NB4 (cell line): ENCODE results near the gene GPRC6A.
"Not testable (repeated sequence)": the region's sequence is repeated elsewhere in the genome, so short reads cannot be mapped to it uniquely, and the experiment has no call there.

Experiments
- DNase-seq: peaks from one replicate; pipeline ENCODE4 v3.0.0; 2010; ENCODE audit warnings: low read depth
- H3K4me3 ChIP-seq: one replicate; pipeline ENCODE4 v1.5.1; 2011; ENCODE audit warnings: mild to moderate bottlenecking, low read depth, low read length, moderate library complexity
- CTCF ChIP-seq: IDR thresholded peaks from one replicate; pipeline ENCODE4 v1.5.1; 2012; ENCODE audit warnings: low read depth, low read length
- MAX ChIP-seq: IDR thresholded peaks from 2 replicates; pipeline ENCODE4 v1.6.1; 2011; ENCODE audit warnings: low read depth, low read length
- MYC ChIP-seq: IDR thresholded peaks from 2 replicates; pipeline ENCODE4 v1.6.1; 2011; ENCODE audit warnings: low read depth, low read length
- POLR2A ChIP-seq: IDR thresholded peaks from 2 replicates; pipeline ENCODE4 v1.6.1; 2011; ENCODE audit warnings: mild to moderate bottlenecking; ENCODE audit not compliant: insufficient read length; ENCODE audit errors: extremely low read depth

GPRC6A gene

GRCh38 chr6:116836606-116837342, 7.9 kb upstream of the GPRC6A start:
- TF ChIP-seq POLR2A (no peak), CTCF (no peak), MAX (no peak), MYC (no peak)
- no peak for DNase-seq
- no peak overlapping the region for H3K4me3 ChIP-seq

- H3K4me3 ChIP-seq, DNase-seq: not testable (repeated sequence)
These were observed 5.6 kb upstream of the GPRC6A start for GRCh38 chr6:116834526-116834925.

GRCh38 chr6:116827561-116828240, 1.2 kb downstream of the GPRC6A start:
- TF ChIP-seq CTCF (no peak), MAX (no peak), POLR2A (no peak), MYC (no peak)
- no peak overlapping the region for H3K4me3 ChIP-seq
- DNase-seq: no peak

- not testable (repeated sequence) for H3K4me3 ChIP-seq, DNase-seq
These were observed 12.5 kb downstream of the GPRC6A start for GRCh38 chr6:116816336-116816735.

- H3K4me3 ChIP-seq: no peak overlapping the region
- TF ChIP-seq CTCF (no peak), POLR2A (no peak), MAX (no peak), MYC (no peak)
These were observed 16.7 kb downstream of the GPRC6A start for GRCh38 chr6:116812051-116812650.

GRCh38 chr6:116801971-116802370, 26.9 kb downstream of the GPRC6A start:
- no peak overlapping the region for H3K4me3 ChIP-seq
- TF ChIP-seq MYC: no peak
- TF ChIP-seq CTCF: no peak
- no peak for TF ChIP-seq POLR2A
- no peak for TF ChIP-seq MAX
- no peak for DNase-seq

More at GRCh38 chr6:116812051-116812650, 16.7 kb downstream of the GPRC6A start:
- no peak for DNase-seq
